MV-4-11 (cell line): ENCODE data around the gene CDH19.

Experiments
- DNase-seq: peaks from one replicate; lab custom pipeline; 2025; lab: John Stamatoyannopoulos, UW

Gene CDH19

GRCh38 chr18:66603941-66604627 lies at the start of gene CDH19:
TSS of gene CDH19 (minus strand) at chr18:66604090. CDS start at chr18:66572204, 31,886 bp downstream.
- no peak for DNase-seq

GRCh38 chr18:66647671-66648070 lies 43.8 kb upstream of the CDH19 start:
- no peak for DNase-seq

- no peak for DNase-seq
These were observed 42.7 kb upstream of the CDH19 start for GRCh38 chr18:66646609-66647008.

- no peak for DNase-seq
These were observed 42.1 kb upstream of the CDH19 start for GRCh38 chr18:66645983-66646382.

GRCh38 chr18:66641056-66641455 lies 37.2 kb upstream of the CDH19 start:
- no peak for DNase-seq

- DNase-seq, result peak; percentile 67
These were observed 36.5 kb upstream of the CDH19 start for GRCh38 chr18:66640431-66640830.

- DNase-seq, result peak; percentile 90
These were observed 35.2 kb upstream of the CDH19 start for GRCh38 chr18:66638856-66639629.

- DNase-seq, result no peak
These were observed 31.5 kb upstream of the CDH19 start for GRCh38 chr18:66635342-66635741.

GRCh38 chr18:66632756-66633155 lies 28.9 kb upstream of the CDH19 start:
- DNase-seq, result no peak

- peak; percentile 80 for DNase-seq
These were observed 26.9 kb upstream of the CDH19 start for GRCh38 chr18:66630831-66631230.

GRCh38 chr18:66623821-66624220 lies 19.9 kb upstream of the CDH19 start:
- no peak for DNase-seq

- DNase-seq, result no peak
These were observed 18.1 kb upstream of the CDH19 start for GRCh38 chr18:66621816-66622576.

GRCh38 chr18:66616523-66616983 lies 12.7 kb upstream of the CDH19 start:
- peak; percentile 20 for DNase-seq

- no peak for DNase-seq
These were observed 11.3 kb upstream of the CDH19 start for GRCh38 chr18:66615176-66615575.

GRCh38 chr18:66607632-66608031 lies 3.7 kb upstream of the CDH19 start:
- no peak for DNase-seq

GRCh38 chr18:66601649-66602048 lies 2.2 kb downstream of the CDH19 start:
- no peak for DNase-seq

GRCh38 chr18:66599190-66599589 lies 4.7 kb downstream of the CDH19 start:
- DNase-seq, result no peak

- DNase-seq, result no peak
These were observed 16.5 kb downstream of the CDH19 start for GRCh38 chr18:66587430-66587829.

GRCh38 chr18:66582211-66582610 lies 21.7 kb downstream of the CDH19 start:
- DNase-seq, result no peak

GRCh38 chr18:66575263-66575662 lies 28.6 kb downstream of the CDH19 start:
- DNase-seq, result no peak

GRCh38 chr18:66571845-66572244 lies 32.0 kb downstream of the CDH19 start:
- no peak for DNase-seq

GRCh38 chr18:66566616-66567015 lies 37.3 kb downstream of the CDH19 start:
- DNase-seq, result no peak

GRCh38 chr18:66564236-66564635 lies 39.7 kb downstream of the CDH19 start:
- DNase-seq, result no peak
